Measurements from ENCODE around the gene KDM5B.

DNA sequence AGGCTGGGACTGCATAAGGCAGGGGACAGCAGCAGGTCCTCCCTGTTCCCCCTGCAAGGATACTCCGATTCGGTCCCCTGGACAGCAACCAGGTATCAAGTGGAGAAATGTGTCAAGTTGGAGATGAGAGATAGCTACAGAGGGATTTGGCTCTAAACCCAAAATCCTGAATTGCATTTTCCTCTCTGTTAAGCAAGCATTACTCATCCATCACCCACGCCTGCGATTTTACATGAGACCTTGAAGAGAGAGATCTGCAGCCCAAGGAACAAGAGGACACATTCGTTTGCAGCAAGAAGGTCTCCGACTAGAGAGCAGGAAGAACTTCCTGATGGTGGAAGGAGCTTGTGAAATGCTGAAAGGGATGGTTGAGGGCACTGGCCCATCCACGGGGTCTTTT is 119.8 kb downstream of the KDM5B start:
- TF ChIP-seq, protein P1, sequence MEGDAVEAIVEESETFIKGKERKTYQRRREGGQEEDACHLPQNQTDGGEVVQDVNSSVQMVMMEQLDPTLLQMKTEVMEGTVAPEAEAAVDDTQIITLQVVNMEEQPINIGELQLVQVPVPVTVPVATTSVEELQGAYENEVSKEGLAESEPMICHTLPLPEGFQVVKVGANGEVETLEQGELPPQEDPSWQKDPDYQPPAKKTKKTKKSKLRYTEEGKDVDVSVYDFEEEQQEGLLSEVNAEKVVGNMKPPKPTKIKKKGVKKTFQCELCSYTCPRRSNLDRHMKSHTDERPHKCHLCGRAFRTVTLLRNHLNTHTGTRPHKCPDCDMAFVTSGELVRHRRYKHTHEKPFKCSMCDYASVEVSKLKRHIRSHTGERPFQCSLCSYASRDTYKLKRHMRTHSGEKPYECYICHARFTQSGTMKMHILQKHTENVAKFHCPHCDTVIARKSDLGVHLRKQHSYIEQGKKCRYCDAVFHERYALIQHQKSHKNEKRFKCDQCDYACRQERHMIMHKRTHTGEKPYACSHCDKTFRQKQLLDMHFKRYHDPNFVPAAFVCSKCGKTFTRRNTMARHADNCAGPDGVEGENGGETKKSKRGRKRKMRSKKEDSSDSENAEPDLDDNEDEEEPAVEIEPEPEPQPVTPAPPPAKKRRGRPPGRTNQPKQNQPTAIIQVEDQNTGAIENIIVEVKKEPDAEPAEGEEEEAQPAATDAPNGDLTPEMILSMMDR (IDR thresholded peaks at IDR 0.05; ENCODE audit: low read length), result no peak
- TF ChIP-seq EZH2 (optimal IDR thresholded peaks at IDR 0.05; ENCODE audit: low read depth, low read length) (no peak), EZH2phosphoT487 (IDR thresholded peaks at IDR 0.05; ENCODE audit: low read length) (no peak)
